H9 (cell line): ENCODE data around the gene SMARCD3. TPM values are rescaled to one million over a fixed set of nuclear protein-coding genes. Genes with fewer than 3 reads are reported as not detected.

ENCODE experiments used
- DNase-seq: peaks from one replicate; pipeline ENCODE4 v3.0.0-alpha.2; 2017
- H2AFZ ChIP-seq: one replicate; pipeline ENCODE4 v1.6.1; 2013; ENCODE audit warnings: mild to moderate bottlenecking, low read length, control low read depth, moderate library complexity
- H2AK5ac ChIP-seq: 2 replicates; pipeline ENCODE4 v1.6.1; 2013; ENCODE audit warnings: low read length, control low read depth, mixed read lengths; ENCODE audit not compliant: insufficient read length
- H2BK120ac ChIP-seq: one replicate; pipeline ENCODE4 v1.6.1; 2013; ENCODE audit warnings: low read depth, mild to moderate bottlenecking, low read length, control low read depth, inconsistent platforms; ENCODE audit not compliant: poor library complexity, severe bottlenecking
- H2BK12ac ChIP-seq: 2 replicates; pipeline ENCODE4 v1.6.1; 2013; ENCODE audit warnings: low read length, control low read depth, mixed read lengths, low read depth; ENCODE audit not compliant: insufficient read length
- H2BK15ac ChIP-seq: 2 replicates; pipeline ENCODE4 v1.6.1; 2013; ENCODE audit warnings: low read depth, low read length, control low read depth
- H2BK20ac ChIP-seq: one replicate; pipeline ENCODE4 v1.6.1; 2013; ENCODE audit warnings: low read depth, mild to moderate bottlenecking, low read length, control low read depth, inconsistent platforms; ENCODE audit not compliant: poor library complexity, severe bottlenecking
- H2BK5ac ChIP-seq: 2 replicates; pipeline ENCODE4 v1.6.1; 2013; ENCODE audit warnings: low read length, control low read depth, mixed read lengths; ENCODE audit not compliant: insufficient read length
- H3K14ac ChIP-seq: 2 replicates; pipeline ENCODE4 v1.6.1; 2013; ENCODE audit warnings: low read length, control low read depth; ENCODE audit not compliant: insufficient read depth
- H3K18ac ChIP-seq: 2 replicates; pipeline ENCODE4 v1.6.1; 2013; ENCODE audit warnings: low read depth, mild to moderate bottlenecking, mixed read lengths, low read length, control low read depth; ENCODE audit not compliant: insufficient read length
- H3K23ac ChIP-seq: 2 replicates; pipeline ENCODE4 v1.6.1; 2013; ENCODE audit warnings: low read length, control low read depth, mixed read lengths, low read depth; ENCODE audit not compliant: insufficient read length
- H3K23me2 ChIP-seq: 2 replicates; pipeline ENCODE4 v1.6.1; 2013; ENCODE audit warnings: low read depth, mild to moderate bottlenecking, mixed read lengths, low read length, control low read depth; ENCODE audit not compliant: insufficient read length, poor library complexity, severe bottlenecking
- H3K27ac ChIP-seq: 2 replicates; pipeline ENCODE4 v1.5.1; 2013; ENCODE audit warnings: low read length, control low read depth, mixed read lengths, low read depth; ENCODE audit not compliant: insufficient read length
- H3K27me3 ChIP-seq: 2 replicates; pipeline ENCODE4 v1.6.1; 2013; ENCODE audit warnings: low read length, control low read depth, inconsistent platforms; ENCODE audit not compliant: insufficient read depth
- H3K4ac ChIP-seq: 2 replicates; pipeline ENCODE4 v1.6.1; 2013; ENCODE audit warnings: low read depth, mild to moderate bottlenecking, control low read depth, inconsistent platforms, low read length, moderate library complexity
- H3K4me1 ChIP-seq: 2 replicates; pipeline ENCODE4 v1.6.1; 2013; ENCODE audit warnings: low read length, control low read depth, inconsistent platforms; ENCODE audit not compliant: insufficient read depth
- H3K4me2 ChIP-seq: 2 replicates; pipeline ENCODE4 v1.6.1; 2013; ENCODE audit warnings: low read length, control low read depth, mixed read lengths; ENCODE audit not compliant: insufficient read length, insufficient read depth
- H3K56ac ChIP-seq: 2 replicates; pipeline ENCODE4 v1.6.1; 2013; ENCODE audit warnings: low read depth, mild to moderate bottlenecking, mixed read lengths, low read length, control low read depth; ENCODE audit not compliant: insufficient read length
- H3K79me1 ChIP-seq: 2 replicates; pipeline ENCODE4 v1.6.1; 2013; ENCODE audit warnings: low read depth, mild to moderate bottlenecking, moderate library complexity, low read length, control low read depth, inconsistent platforms; ENCODE audit not compliant: insufficient read depth, poor library complexity, severe bottlenecking
- H3K79me2 ChIP-seq: 2 replicates; pipeline ENCODE4 v1.6.1; 2013; ENCODE audit warnings: low read length, control low read depth, inconsistent platforms; ENCODE audit not compliant: insufficient read depth
- H3K9ac ChIP-seq: 2 replicates; pipeline ENCODE4 v1.6.1; 2013; ENCODE audit warnings: low read length, control low read depth, mixed read lengths; ENCODE audit not compliant: insufficient read length; ENCODE audit errors: extremely low read depth
- H3K9me3 ChIP-seq: one replicate; pipeline ENCODE4 v1.6.1; 2013; ENCODE audit warnings: low read depth, low read length, inconsistent platforms; ENCODE audit not compliant: control insufficient read depth
- H3T11ph ChIP-seq: one replicate; pipeline ENCODE4 v1.6.1; 2013; ENCODE audit warnings: mild to moderate bottlenecking, low read length, control low read depth, inconsistent platforms
- H4K20me1 ChIP-seq: one replicate; pipeline ENCODE4 v1.6.1; 2013; ENCODE audit not compliant: control insufficient read depth, insufficient read length, insufficient read depth
- H4K5ac ChIP-seq: 2 replicates; pipeline ENCODE4 v1.6.1; 2013; ENCODE audit warnings: low read depth, mild to moderate bottlenecking, mixed read lengths, low read length, control low read depth; ENCODE audit not compliant: insufficient read length
- H4K8ac ChIP-seq: replicated peaks from 2 replicates; pipeline ENCODE4 v1.6.1; 2013; ENCODE audit warnings: low read length, control low read depth, mixed read lengths, low read depth; ENCODE audit not compliant: insufficient read length
- H4K91ac ChIP-seq: 2 replicates; pipeline ENCODE4 v1.6.1; 2013; ENCODE audit warnings: low read depth, mild to moderate bottlenecking, moderate library complexity, mixed read lengths, low read length, control low read depth; ENCODE audit not compliant: insufficient read length
- H3K27ac Mint-ChIP-seq, 3 experiments: 2 replicates in 2 of 3; 3 replicates in 1 of 3; pipeline ENCODE4 v1.8.0; 2020 to 2021; ENCODE audit warnings: mixed read lengths in 3 of 3, mild to moderate bottlenecking in 1 of 3, moderate library complexity in 1 of 3
- H3K27me3 Mint-ChIP-seq: 2 replicates; pipeline ENCODE4 v1.8.0; 2021; ENCODE audit warnings: low read depth, mild to moderate bottlenecking, moderate library complexity, mixed read lengths
- H3K36me3 Mint-ChIP-seq, 3 experiments: 2 replicates in 2 of 3; 3 replicates in 1 of 3; pipeline ENCODE4 v1.8.0; 2020 to 2021; ENCODE audit warnings: low read depth in 3 of 3, mixed read lengths in 3 of 3; ENCODE audit not compliant: insufficient read depth in 1 of 3
- H3K4me1 Mint-ChIP-seq, 2 experiments: 2 replicates each; pipeline ENCODE4 v1.8.0; 2020; ENCODE audit warnings: mixed read lengths in 2 of 2
- H3K4me3 Mint-ChIP-seq, 2 experiments: 2 replicates in 1 of 2; 3 replicates in 1 of 2; pipeline ENCODE4 v1.8.0; 2020 to 2021; ENCODE audit warnings: mild to moderate bottlenecking in 2 of 2, mixed read lengths in 2 of 2, moderate library complexity in 1 of 2
- H3K9me3 Mint-ChIP-seq, 2 experiments: 2 replicates in 1 of 2; 3 replicates in 1 of 2; pipeline ENCODE4 v1.8.0; 2020; ENCODE audit warnings: mild to moderate bottlenecking in 2 of 2, mixed read lengths in 2 of 2, moderate library complexity in 1 of 2
- CTCF ChIP-seq: fragments of 200-600 bp; sonication (generic); conservative IDR thresholded peaks from 3 replicates; pipeline ENCODE4 v1.8.0; 2021; ENCODE audit warnings: antibody characterized with exemption, mild to moderate bottlenecking
- WGBS: extraction: QIAGEN DNeasy Blood & Tissue Kit; methylation state at CpG from one replicate; pipeline ENCODE4 v1.1.7; 2013; ENCODE audit warnings: missing lambda C conversion rate, low lambda C conversion rate, mixed read lengths; ENCODE audit not compliant: insufficient read length; ENCODE audit errors: extremely low coverage; 5-methylcytosine and 5-hydroxymethylcytosine counted together
- total RNA-seq: library from RNA; stranded (reverse); gene quantifications from 2 replicates; pipeline ENCODE4 v1.2.1, GENCODE V29; 2021

The SMARCD3 gene
- total RNA-seq, 1 experiment from 2014 or later, result 5.0 TPM

- H3K27ac Mint-ChIP-seq, result no peak overlapping the region
- no peak overlapping the region for H3K4ac ChIP-seq
Measured at GRCh38 chr7:151192002-151192539, 56.4 kb downstream of the SMARCD3 start.

More at GRCh38 chr7:151192002-151192539, 56.4 kb downstream of the SMARCD3 start:
- H2AFZ ChIP-seq, result no peak overlapping the region
- no peaks in the 10 kb centered on the region for H3K23me2 ChIP-seq
- H4K91ac ChIP-seq, result no peak overlapping the region
- no peak for DNase-seq
- H2BK120ac ChIP-seq, result no peak overlapping the region
- no peak overlapping the region for H3K18ac ChIP-seq
- no peaks in the 10 kb centered on the region; the same call in 1 of the 2 replicates for H3K4me1 ChIP-seq
- no peak overlapping the region for H3K27ac ChIP-seq
- no peaks in the 10 kb centered on the region; the same call in 1 of the 2 replicates for H3K27me3 ChIP-seq
- H4K5ac ChIP-seq, result no peak overlapping the region
- H2BK15ac ChIP-seq, result no peak overlapping the region
- H3T11ph ChIP-seq, result no peak overlapping the region
- no peaks in the 10 kb centered on the region for H3K79me1 ChIP-seq
- no peaks in the 10 kb centered on the region for H3K36me3 Mint-ChIP-seq
- H2BK12ac ChIP-seq, result no peak overlapping the region
- H2BK20ac ChIP-seq, result no peak overlapping the region
- peaks cover 30% of the 10 kb centered on the region for H3K27me3 Mint-ChIP-seq
- H2AK5ac ChIP-seq, result no peak overlapping the region
- H3K9me3 Mint-ChIP-seq, result no peaks in the 10 kb centered on the region
- no peaks in the 10 kb centered on the region for H3K4me1 Mint-ChIP-seq
- no CpG with 5 or more reads among the region's 23 CpGs for WGBS
- H3K14ac ChIP-seq, result no peak overlapping the region
- H3K9me3 ChIP-seq, result no peaks in the 10 kb centered on the region
- no peak overlapping the region for H3K9ac ChIP-seq
- no peaks in the 10 kb centered on the region for H4K20me1 ChIP-seq
- H3K79me2 ChIP-seq, result no peaks in the 10 kb centered on the region
- H3K56ac ChIP-seq, result no peak overlapping the region
- H3K4me3 Mint-ChIP-seq, result no peak overlapping the region
- H3K23ac ChIP-seq, result no peak overlapping the region
- no peak for TF ChIP-seq CTCF
- no peak overlapping the region for H4K8ac ChIP-seq
- H3K4me2 ChIP-seq, result no peak overlapping the region
- no peak overlapping the region for H2BK5ac ChIP-seq
